H1 (cell line): ENCODE data around the gene PARP4.
"Not testable (repeated sequence)": the region's sequence is repeated elsewhere in the genome, so short reads cannot be mapped to it uniquely, and the experiment has no call there.

Source experiments
- CTCF ChIP-seq, 3 experiments: IDR thresholded peaks; 1 replicate in 2 of 3; 2 replicates in 1 of 3; pipeline versions ENCODE4 v1.5.1 to v1.6.1; 2011; ENCODE audit warnings: low read length in 3 of 3, mild to moderate bottlenecking in 3 of 3, inconsistent platforms in 2 of 3, low read depth in 1 of 3, moderate library complexity in 1 of 3; ENCODE audit not compliant: insufficient read depth in 1 of 3; ENCODE audit errors: control extremely low read depth in 1 of 3
- EZH2 ChIP-seq: fragments of 200-600 bp; sonication (generic); IDR thresholded peaks from 2 replicates; pipeline ENCODE4 v1.7.1; 2012; ENCODE audit warnings: low read depth, mild to moderate bottlenecking, moderate library complexity, low read length, inconsistent platforms; ENCODE audit not compliant: severe bottlenecking
- HDAC6 ChIP-seq: IDR thresholded peaks from one replicate; pipeline ENCODE4 v1.7.1; 2012; ENCODE audit warnings: low read depth, mild to moderate bottlenecking, inconsistent platforms, low read length, moderate library complexity
- RAD21 ChIP-seq, 2 experiments: IDR thresholded peaks in 1 of 2; conservative IDR thresholded peaks in 1 of 2; 2 replicates each; pipeline ENCODE4 v1.6.1; 2011; ENCODE audit warnings: low read depth in 2 of 2, low read length in 2 of 2, improper control_type of control experiment in 1 of 2, inconsistent platforms in 1 of 2, mild to moderate bottlenecking in 1 of 2, moderate library complexity in 1 of 2
- RFX5 ChIP-seq: IDR thresholded peaks from 2 replicates; pipeline ENCODE4 v1.6.1; 2011; ENCODE audit warnings: low read depth, low read length, improper control_type of control experiment, borderline replicate concordance
- SP2 ChIP-seq: IDR thresholded peaks from 2 replicates; pipeline ENCODE4 v1.6.1; 2012; ENCODE audit warnings: mild to moderate bottlenecking, low read length, inconsistent platforms
- SUZ12 ChIP-seq: fragments of 200-600 bp; sonication (generic); IDR thresholded peaks from 2 replicates; pipeline ENCODE4 v1.6.1; 2012; ENCODE audit warnings: mild to moderate bottlenecking, inconsistent platforms, low read length, moderate library complexity, mixed read lengths
- ZNF274 ChIP-seq: IDR thresholded peaks from 2 replicates; pipeline ENCODE4 v1.7.0; 2012; ENCODE audit warnings: low read length, borderline replicate concordance; ENCODE audit errors: extremely low read depth
- TF ChIP-seq, protein P1 (sequence below): IDR thresholded peaks from 2 replicates; pipeline ENCODE4 v1.6.1; 2011; ENCODE audit warnings: low read length, improper control_type of control experiment

DNA sequence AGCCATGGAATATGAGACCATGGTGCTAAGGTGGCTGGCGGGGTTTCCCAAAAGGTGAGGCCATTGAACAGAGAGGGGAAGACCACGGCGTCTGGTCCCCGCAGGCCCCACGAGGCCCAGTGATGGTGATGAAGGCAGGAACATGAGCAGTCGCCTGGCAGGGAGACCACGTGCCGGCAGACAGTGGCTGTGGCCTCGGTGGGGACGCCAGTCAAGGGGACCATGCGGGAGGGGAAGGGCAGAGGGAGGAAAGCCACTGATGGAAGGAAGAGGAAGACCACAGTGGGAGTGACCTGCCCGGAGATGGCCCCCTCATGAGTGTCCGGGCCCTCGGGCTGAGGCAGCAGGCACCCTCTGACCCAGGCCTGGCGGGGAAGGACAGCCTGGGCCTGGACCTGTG, 127.6 kb downstream of the PARP4 start:
- not testable (repeated sequence) for TF ChIP-seq RAD21 (IDR thresholded peaks at IDR 0.05 in 1 of 2, conservative IDR thresholded peaks at IDR 0.05 in 1 of 2; ENCODE audit: low read depth in 2 of 2, low read length in 2 of 2); ZNF274; SP2; RFX5; CTCF (IDR thresholded peaks at IDR 0.05; ENCODE audit: control extremely low read depth in 1 of 3, insufficient read depth in 1 of 3, low read depth in 1 of 3, low read length in 3 of 3); HDAC6; SUZ12; EZH2
- TF ChIP-seq, protein P1, sequence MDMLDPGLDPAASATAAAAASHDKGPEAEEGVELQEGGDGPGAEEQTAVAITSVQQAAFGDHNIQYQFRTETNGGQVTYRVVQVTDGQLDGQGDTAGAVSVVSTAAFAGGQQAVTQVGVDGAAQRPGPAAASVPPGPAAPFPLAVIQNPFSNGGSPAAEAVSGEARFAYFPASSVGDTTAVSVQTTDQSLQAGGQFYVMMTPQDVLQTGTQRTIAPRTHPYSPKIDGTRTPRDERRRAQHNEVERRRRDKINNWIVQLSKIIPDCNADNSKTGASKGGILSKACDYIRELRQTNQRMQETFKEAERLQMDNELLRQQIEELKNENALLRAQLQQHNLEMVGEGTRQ, result not testable (repeated sequence)
